Upper lobe of left lung (tissue), 6 donors: ENCODE data around the gene SGSH. TPM values are rescaled to one million over a fixed set of nuclear protein-coding genes. Genes with fewer than 3 reads are reported as not detected.

Experiments used
- ATAC-seq, 2 donors: fragments of 200-7000 bp; cut with Tn5 transposase; one replicate each; pipeline ENCODE4 v1.9.1; 2022; ENCODE audit warnings: mild to moderate bottlenecking in 2 of 2, moderate library complexity in 2 of 2; ENCODE audit not compliant: low FRiP score in 2 of 2
- DNase-seq, 2 donors: peaks; one replicate each; pipeline ENCODE4 v3.0.0-alpha.2; 2019 to 2020
- H3K27ac ChIP-seq, 4 donors: fragments of 200-600 bp; sonication (generic); one replicate each; pipeline ENCODE4 v1.5.1; 2016 to 2019
- H3K27me3 ChIP-seq, 4 donors: fragments of 200-600 bp; sonication (generic); one replicate each; pipeline ENCODE4 v1.5.1; 2017 to 2019
- H3K36me3 ChIP-seq, 4 donors: fragments of 200-600 bp; sonication (generic); one replicate each; pipeline ENCODE4 v1.5.1; 2016 to 2019
- H3K4me1 ChIP-seq, 4 donors: fragments of 200-600 bp; sonication (generic); one replicate each; pipeline ENCODE4 v1.5.1; 2018 to 2019
- H3K4me3 ChIP-seq, 4 donors: fragments of 200-600 bp; sonication (generic); one replicate each; pipeline ENCODE4 v1.5.1; 2017 to 2019; ENCODE audit warnings: mild to moderate bottlenecking in 2 of 4, moderate library complexity in 1 of 4
- H3K9me3 ChIP-seq, 4 donors: fragments of 200-600 bp; sonication (generic); one replicate each; pipeline ENCODE4 v1.5.1; 2018 to 2019
- EP300 ChIP-seq, 4 donors: sonication (generic); formaldehyde crosslinking; IDR thresholded peaks; one replicate each; pipeline ENCODE4 v1.5.1; 2017; ENCODE audit warnings: antibody characterized with exemption in 4 of 4, control low read depth in 2 of 4
- POLR2A ChIP-seq, 4 donors: fragments of 450-650 bp; IDR thresholded peaks; one replicate each; pipeline ENCODE4 v1.5.1; 2016 to 2017; ENCODE audit warnings: antibody characterized with exemption in 4 of 4, mild to moderate bottlenecking in 2 of 4
- POLR2AphosphoS5 ChIP-seq, 2 donors: sonication (generic); formaldehyde crosslinking; IDR thresholded peaks; one replicate each; pipeline ENCODE4 v1.5.1; 2017; ENCODE audit warnings: antibody characterized with exemption in 2 of 2
- WGBS, 2 donors: methylation state at CpG; one replicate each; pipeline ENCODE4 v1.1.5; 2017 to 2018; 5-methylcytosine and 5-hydroxymethylcytosine counted together
- total RNA-seq, 6 donors: library from RNA; depleted of rRNA in 4 of 6; stranded (reverse); fragments of >200 nt in 4 of 6; gene quantifications; one replicate each; pipeline versions ENCODE4 v1.1.0 to v1.2.1, GENCODE V29; 2016 to 2021
- TF ChIP-seq, protein P1 (sequence below), 6 experiments: fragments of 450-650 bp in 4 of 6; fragments of 200-600 bp in 2 of 6; sonication (generic) in 2 of 6; IDR thresholded peaks; one replicate each; pipeline ENCODE4 v1.5.1; 2016 to 2019; ENCODE audit warnings: antibody characterized with exemption in 6 of 6
- donor health status: DM: no; HTN: no; CAD: no; lungs with moderate emphysema.
- donor health status: DM: no; HTN: yes; CAD: no; lungs with severe emphysema.

The SGSH gene
- total RNA-seq, 6 donors from 2014 or later = 36.3 to 264 (median 65.0) TPM

DNA sequence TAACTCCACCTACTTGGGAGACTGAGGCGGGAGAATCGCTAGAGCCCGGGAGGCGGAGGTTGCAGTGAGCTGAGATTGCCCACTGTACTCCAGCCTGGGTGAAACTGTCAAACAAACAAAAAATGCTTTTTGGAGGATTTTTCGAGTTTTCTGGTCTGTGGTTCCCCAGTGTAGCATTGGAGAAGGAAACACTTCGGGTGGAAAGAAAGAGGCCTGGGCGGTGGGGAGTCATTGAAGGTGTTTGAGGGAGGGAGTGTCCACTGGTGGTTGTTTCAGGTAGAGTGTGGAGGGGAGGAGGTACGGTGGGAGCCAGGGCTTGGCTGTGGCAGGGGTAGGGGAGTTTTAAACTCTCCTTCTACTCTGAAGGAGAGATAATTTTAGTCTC lies 41.8 kb upstream of the SGSH start:
- WGBS, 2 donors = 44 to 54% methylated on average over 8 of the region's 8 CpGs
- peaks cover 0 to 15% (median 5%) of the 10 kb centered on the region in 4 donors for H3K36me3 ChIP-seq
- H3K27ac ChIP-seq = peak overlapping the region; percentile 94 to 100 (median 98)
- H3K27me3 ChIP-seq = no peaks in the 10 kb centered on the region
- peaks cover 53 to 68% (median 58%) of the 10 kb centered on the region in 4 donors for H3K4me1 ChIP-seq
- peak overlapping the region in 3 of 4 donors; percentile 71 to 99 (median 98) for H3K4me3 ChIP-seq
- DNase-seq (no peak), ATAC-seq (no peak)
- TF ChIP-seq EP300 (IDR thresholded peaks at IDR 0.05) (no peak), POLR2AphosphoS5 (IDR thresholded peaks at IDR 0.05) (no peak), POLR2A (IDR thresholded peaks at IDR 0.05) (no peak)
- TF ChIP-seq, protein P1, sequence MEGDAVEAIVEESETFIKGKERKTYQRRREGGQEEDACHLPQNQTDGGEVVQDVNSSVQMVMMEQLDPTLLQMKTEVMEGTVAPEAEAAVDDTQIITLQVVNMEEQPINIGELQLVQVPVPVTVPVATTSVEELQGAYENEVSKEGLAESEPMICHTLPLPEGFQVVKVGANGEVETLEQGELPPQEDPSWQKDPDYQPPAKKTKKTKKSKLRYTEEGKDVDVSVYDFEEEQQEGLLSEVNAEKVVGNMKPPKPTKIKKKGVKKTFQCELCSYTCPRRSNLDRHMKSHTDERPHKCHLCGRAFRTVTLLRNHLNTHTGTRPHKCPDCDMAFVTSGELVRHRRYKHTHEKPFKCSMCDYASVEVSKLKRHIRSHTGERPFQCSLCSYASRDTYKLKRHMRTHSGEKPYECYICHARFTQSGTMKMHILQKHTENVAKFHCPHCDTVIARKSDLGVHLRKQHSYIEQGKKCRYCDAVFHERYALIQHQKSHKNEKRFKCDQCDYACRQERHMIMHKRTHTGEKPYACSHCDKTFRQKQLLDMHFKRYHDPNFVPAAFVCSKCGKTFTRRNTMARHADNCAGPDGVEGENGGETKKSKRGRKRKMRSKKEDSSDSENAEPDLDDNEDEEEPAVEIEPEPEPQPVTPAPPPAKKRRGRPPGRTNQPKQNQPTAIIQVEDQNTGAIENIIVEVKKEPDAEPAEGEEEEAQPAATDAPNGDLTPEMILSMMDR (IDR thresholded peaks at IDR 0.05) = no peak
- no peaks in the 10 kb centered on the region for H3K9me3 ChIP-seq

DNA sequence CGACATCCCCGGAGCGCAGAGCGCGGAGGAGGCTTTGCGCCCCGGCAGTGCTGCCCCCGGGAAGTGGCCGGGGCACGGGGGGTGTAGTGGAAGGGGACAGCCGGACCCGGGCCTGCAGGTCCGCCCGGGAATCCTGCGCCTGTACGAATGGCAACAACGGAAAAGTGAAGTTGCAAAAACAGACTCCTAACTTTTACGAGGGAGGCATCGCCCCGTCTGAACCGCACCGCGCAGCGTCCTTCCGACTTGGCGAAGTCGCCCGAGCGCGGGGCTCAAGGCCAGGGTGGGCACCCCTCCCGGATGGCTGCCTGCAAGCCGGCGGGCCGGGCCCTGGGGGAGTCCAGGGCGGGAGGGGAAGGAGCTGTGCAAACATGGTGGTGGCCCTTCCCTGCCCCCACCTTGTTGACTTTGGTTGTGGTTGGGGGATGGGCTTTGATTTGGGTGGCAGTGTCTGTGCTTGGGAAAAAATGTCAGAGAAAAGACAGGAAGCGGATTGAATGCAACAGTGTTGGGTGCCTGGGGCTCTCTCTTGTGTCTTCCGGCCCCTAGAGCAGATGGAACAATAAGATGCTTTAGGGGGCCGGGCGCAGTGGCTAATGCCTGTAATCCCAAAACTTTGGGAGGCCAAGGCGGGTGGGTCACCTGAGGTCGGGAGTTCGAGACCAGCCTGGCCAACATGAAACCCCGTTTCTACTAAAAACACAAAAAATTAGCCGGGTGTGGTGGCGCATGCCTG lies 41.2 kb upstream of the SGSH start:
- DNase-seq (peak; percentile 62 to 90), ATAC-seq (peak in 1 of 2 donors; percentile 34)
- H3K36me3 ChIP-seq = peaks cover 0 to 11% (median under 1%) of the 10 kb centered on the region in 4 donors
- H3K4me3 ChIP-seq = peak overlapping the region; percentile 69 to 99 (median 84)
- TF ChIP-seq, protein P1 (IDR thresholded peaks at IDR 0.05) = no peak
- TF ChIP-seq POLR2A (IDR thresholded peaks at IDR 0.05) (peak in 1 of 4 donors; percentile 9), EP300 (IDR thresholded peaks at IDR 0.05) (peak in 1 of 4 donors; percentile 28), POLR2AphosphoS5 (IDR thresholded peaks at IDR 0.05) (peak; percentile 23 to 31)
- 5 to 8% methylated on average over 16 to 28 of the region's 45 CpGs for WGBS, 2 donors
- peaks cover 52 to 63% (median 56%) of the 10 kb centered on the region in 4 donors for H3K4me1 ChIP-seq
- no peaks in the 10 kb centered on the region for H3K9me3 ChIP-seq
- no peaks in the 10 kb centered on the region for H3K27me3 ChIP-seq
- peak overlapping the region; percentile 94 to 100 (median 98) for H3K27ac ChIP-seq

DNA sequence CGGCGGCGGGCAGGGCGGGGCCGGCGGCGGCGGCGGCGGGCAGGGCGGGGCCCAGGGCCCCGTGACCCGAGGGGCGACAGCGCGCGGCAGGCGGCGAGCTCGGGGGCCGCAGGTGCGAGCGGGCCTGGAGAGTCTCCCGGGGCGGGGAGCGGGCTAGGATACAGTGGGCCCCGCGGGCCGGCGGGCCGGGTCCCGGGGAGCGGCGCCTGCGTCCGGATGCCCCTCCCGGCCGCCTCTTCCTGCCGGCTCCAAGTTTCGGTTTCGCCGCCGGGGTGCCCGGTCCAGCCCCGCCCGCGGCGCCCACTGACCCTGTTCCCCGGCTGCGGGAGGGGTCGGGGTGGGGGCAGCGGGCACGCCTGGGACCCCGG lies 40.6 kb upstream of the SGSH start, which contains the start of gene RNF213:
Gene RNF213, plus strand, starts transcription at position 62 of the 368 bp plus-strand sequence. CDS start 2,830 bp downstream, outside the sequence.
- Histone ChIP-seq H3K27ac (peak within 1 kb of the TSS; percentile 94 to 100 (median 98)), H3K36me3 (peaks cover 0 to 10% (median 0%) of the 10 kb centered on the region in 4 donors), H3K27me3 (no peaks in the 10 kb centered on the region), H3K4me3 (peak within 1 kb of the TSS; percentile 69 to 99 (median 86)), H3K4me1 (peaks cover 49 to 61% (median 56%) of the 10 kb centered on the region in 4 donors), H3K9me3 (no peaks in the 10 kb centered on the region)
- ATAC-seq = peak in 1 of 2 donors; percentile 58
- 0% methylated on average over 1 to 3 of the region's 54 CpGs for whole genome bisulfite sequencing, 2 donors
- peak; percentile 64 to 93 for DNase-seq
- TF ChIP-seq POLR2A (IDR thresholded peaks at IDR 0.05) (peak in 3 of 4 donors; percentile 73 to 85 (median 80)), EP300 (IDR thresholded peaks at IDR 0.05) (no peak), POLR2AphosphoS5 (IDR thresholded peaks at IDR 0.05) (peak; percentile 66 to 75)
- TF ChIP-seq, protein P1 (IDR thresholded peaks at IDR 0.05) = peak in 2 of 6 experiments; percentile 19 to 26

DNA sequence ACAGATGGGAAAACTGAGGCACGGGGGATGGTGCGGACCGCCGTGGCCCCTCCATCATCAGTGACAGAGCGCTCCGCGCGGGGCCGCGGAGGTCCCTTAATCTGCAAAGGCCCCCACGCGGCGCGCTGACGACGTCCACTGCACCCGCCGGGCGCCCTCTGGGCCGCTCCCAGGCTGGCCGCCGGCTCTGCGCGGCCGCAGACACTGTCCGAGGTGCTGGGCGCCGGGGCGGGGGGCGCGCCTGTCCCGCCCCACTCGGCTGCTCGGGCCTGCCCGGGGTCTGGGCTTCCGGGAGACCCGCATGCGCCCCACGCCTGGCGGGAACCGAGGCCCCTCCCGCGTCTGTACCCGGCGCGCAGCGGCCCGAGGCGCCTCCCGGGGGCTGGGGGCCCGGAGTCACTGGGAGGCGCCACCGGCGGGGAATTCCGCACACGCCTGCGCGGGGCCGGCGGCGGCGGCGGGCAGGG lies 40.0 kb upstream of the SGSH start:
- Histone ChIP-seq H3K4me3 (peak overlapping the region; percentile 60 to 75 (median 67)), H3K27me3 (no peaks in the 10 kb centered on the region), H3K9me3 (no peaks in the 10 kb centered on the region), H3K4me1 (peaks cover 49 to 61% (median 56%) of the 10 kb centered on the region in 4 donors), H3K36me3 (peaks cover 0 to 3% (median 0%) of the 10 kb centered on the region in 4 donors), H3K27ac (peak overlapping the region; percentile 92 to 98 (median 96))
- 0 to 2% methylated on average over 9 to 35 of the region's 63 CpGs for WGBS, 2 donors
- peak; percentile 78 to 95 for DNase-seq
- TF ChIP-seq, protein P1 (IDR thresholded peaks at IDR 0.05) = peak in 3 of 6 experiments; percentile 7 to 33 (median 29)
- no peak for TF ChIP-seq EP300 (IDR thresholded peaks at IDR 0.05)
- TF ChIP-seq POLR2AphosphoS5 (IDR thresholded peaks at IDR 0.05) = peak; percentile 69 to 71
- peak in 2 of 4 donors; percentile 74 to 84 for TF ChIP-seq POLR2A (IDR thresholded peaks at IDR 0.05)
- ATAC-seq = peak; percentile 71 to 88
